ENCODE results near the gene CCDC102A.

Gene CCDC102A

DNA sequence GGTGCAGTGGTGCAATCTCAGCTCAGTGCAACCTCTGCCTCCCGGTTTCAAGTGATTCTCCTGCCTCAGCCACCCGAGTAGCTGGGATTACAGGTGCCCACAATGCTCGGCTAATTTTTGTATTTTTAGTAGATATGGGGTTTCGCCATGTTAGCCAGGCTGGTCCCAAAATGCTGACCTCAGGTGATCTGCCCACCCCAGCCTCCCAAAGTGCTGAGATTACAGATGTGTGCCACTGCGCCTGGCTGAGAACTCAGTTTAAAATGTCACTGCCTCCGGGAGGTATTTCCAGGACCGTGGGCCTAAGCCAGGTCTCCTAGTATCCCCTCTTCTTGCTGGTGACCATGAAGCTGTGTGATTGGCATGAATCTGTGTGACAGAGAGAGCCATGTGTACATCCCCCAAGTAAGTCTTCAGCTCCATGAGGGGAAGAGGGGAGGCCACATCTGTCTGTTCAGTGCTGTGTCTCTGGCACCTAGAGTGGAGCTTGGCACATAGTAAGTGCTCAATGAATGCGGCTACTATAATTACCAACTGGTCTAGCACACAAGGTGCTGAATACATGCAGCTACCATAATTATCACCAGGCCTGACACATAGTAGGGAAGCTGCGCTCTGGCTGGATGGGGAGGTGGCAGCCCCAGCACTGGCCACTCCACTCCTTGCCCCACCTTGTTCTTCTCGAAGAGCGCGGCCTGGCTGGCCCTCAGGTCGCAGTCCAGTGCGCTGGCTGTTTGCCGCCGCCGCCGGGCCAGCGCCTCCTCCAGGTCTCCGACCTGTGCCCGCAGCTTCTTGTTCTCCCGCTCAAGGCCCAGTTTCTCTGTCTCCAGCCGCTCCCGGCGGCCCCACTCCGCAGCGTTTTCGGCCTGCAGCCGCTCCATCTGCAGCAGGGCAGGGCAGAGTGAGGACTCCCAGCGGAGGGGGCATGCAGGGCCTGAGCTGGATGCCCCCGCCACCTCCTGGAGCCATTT, 18.7 kb downstream of the CCDC102A start:
- no peak for DNase-seq

DNA sequence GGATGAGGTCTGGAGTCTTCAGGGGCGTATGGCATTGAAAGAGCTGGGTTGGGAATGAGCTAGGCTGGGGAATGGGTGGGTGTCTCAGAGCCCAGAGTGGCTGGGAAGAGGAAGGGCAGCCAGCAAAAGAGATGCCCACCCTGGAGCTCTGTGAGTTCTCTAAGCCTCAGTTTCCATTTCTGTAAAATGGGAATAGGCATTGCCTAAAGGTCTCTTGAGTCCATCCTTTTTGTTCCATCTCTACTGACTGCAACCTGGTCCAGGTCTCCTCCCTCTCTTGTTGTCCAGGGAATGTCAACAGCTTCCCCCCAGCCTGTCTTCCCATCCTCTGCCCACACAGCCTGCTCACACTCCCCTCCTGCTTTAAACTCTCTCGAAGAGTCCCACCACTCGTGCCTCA, 19.6 kb downstream of the CCDC102A start:
- no peak for DNase-seq

GRCh38 chr16:57516176-57516725, 20.1 kb downstream of the CCDC102A start:
- no peak for DNase-seq

GRCh38 chr16:57514791-57515600, 21.4 kb downstream of the CCDC102A start:
- no peak for DNase-seq

- no peak for DNase-seq
Observed at GRCh38 chr16:57514371-57514770, 22.0 kb downstream of the CCDC102A start.

DNA sequence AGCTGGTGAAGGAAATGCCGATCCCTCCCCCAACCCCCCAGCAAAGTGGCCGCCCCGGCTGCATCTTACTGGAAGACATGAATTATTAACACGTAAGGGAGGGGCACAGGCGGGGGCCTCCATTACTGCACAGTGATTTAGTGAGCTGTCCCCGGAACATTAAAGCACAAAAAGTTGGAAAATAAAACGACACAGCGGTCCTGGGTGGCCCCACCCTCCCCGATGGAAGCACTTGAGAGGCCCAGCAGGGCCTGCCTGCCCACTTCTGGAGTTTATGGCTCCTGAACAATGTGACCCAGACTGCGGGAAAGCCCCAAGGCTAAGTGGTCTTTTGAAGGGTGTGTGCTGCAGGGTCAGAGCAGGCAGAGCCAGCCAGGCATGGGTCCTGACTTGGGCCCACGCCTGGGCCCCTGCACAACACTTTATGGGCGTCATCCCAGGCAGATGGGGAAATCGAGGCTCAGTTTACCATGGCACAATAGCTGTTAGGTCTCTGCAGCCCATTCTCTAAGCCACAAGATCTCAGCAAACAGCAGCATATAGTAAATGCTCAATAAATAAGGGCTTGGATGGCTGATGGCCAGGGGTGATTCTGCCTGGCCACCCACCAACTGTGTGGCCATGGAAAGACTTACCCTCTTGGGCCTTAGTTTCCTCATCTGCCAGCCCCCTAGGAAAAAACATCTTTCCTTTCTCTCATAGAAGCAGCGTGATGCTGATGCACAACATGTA, 22.8 kb downstream of the CCDC102A start:
- no peak for DNase-seq

DNA sequence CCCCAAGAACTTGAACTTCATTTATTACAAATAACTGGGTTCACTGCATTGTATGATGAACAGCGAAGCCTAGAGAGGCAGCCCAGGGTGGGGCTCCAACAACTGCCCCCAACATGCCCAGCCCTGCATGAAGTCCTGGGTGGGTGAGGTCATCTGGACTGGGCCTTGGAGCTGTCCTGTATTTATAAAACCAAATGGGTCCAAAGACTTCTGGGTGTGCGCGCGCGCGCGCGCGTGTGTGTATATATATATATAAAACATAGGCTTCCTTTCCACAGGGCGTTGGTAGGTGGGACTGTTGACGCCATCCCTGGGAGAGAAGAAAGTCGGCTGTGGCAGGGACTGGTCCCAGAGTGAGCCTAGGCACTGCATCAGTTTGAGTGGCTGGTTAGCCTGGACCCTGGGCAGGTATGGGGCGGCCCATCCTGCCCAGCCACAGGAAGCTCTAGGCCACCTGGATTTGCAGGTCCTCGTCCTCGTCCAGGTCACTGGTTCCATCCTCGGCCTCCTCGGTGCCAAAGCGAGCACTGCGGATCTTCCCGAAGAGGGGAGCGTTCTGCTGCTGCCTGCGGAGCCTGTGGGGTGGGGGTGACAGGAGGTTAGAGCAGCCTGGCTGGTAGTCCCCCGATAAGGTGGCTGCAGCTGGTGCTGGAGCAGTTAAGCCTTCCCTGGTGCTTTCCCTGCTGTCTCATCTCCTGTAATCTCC, 23.9 kb downstream of the CCDC102A start:
- no peak for DNase-seq

GRCh38 chr16:57510016-57510871, 26.1 kb downstream of the CCDC102A start:
- no peak for DNase-seq

GRCh38 chr16:57509231-57509923, 27.0 kb downstream of the CCDC102A start:
- DNase-seq: no peak

- DNase-seq: no peak
Observed at GRCh38 chr16:57508035-57508425, 28.3 kb downstream of the CCDC102A start.

GRCh38 chr16:57507136-57508034, 29.0 kb downstream of the CCDC102A start:
- peak; percentile 65 for DNase-seq

GRCh38 chr16:57505169-57505568, 31.2 kb downstream of the CCDC102A start:
- DNase-seq: no peak

DNA sequence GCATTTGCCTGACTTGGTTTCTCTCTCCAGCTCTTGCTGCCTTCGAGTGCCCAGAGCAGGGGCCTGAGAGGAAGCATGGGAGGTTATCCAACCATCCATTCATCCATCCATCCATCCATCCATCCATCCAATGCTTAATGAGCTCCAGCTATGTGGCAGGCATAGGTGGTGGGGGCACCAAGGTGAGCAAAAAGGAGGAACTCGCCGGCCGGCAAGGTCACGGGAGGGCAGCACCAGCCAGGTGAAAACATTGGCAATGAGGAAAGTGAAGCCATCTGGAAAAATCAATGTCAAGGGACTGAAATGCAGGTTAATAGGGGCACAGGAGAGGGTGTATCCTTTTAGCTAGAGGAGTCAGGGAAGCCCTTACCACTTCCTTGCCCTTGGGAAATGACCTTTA, 31.9 kb downstream of the CCDC102A start:
- DNase-seq: no peak

- no peak for DNase-seq
Observed at GRCh38 chr16:57504001-57504400, 32.4 kb downstream of the CCDC102A start.

- DNase-seq: peak; percentile 23
Observed at GRCh38 chr16:57503366-57503765, 33.0 kb downstream of the CCDC102A start.

DNA sequence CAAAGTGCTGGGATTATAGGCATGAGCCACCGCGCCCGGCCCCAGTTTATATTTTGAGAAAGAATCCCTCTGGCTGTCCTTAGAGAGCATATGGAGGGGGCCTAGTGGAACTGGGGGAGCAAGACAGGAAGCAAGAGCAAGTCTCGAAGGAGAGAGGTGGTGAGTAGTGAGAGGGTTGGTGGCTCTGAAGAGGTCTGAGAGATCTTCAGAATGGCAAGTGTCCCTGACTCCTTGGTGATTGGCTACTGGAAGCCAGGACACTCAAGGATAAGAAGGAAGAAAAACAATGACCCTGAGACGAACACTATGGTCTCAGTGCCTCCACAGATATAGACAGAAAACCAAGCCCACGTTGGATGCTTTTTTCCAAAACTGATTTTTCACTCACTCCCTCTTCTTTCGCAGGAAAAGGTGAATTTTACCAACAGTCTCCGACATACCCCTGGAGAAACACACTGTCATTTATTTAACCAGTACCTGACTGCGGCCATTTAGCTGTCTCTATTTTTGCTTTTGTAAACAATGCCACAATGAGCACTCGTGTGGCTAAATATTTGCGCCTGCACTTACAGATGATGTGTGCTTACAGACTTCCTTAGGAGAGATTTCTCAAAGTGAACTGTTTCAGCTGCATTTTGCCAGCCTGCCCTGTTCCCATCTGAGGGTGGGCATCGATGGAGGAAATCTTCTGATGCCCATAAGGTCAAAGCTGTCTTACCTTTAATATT, 34.2 kb downstream of the CCDC102A start:
- no peak for DNase-seq

DNA sequence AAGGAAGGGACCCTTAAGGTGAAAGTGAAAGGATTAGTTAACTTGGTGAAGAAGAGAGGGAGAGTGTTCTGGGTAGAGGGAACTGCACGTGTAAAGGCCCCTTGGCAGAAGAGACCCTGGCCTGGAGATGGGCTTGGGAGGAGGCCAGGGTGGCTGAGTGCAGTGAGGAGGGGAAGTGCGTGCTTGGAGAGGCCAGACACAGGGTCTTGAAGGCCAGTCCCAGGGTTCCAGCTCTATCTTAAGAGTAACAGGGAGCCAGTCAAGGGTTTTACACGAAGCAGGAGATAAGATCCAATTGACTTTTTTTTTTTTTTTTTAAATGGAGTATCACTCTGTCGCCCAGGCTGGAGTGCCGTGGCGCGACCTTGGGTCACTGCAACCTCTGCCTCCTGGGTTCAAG, 34.9 kb downstream of the CCDC102A start:
- DNase-seq: no peak

GRCh38 chr16:57500578-57501111, 35.7 kb downstream of the CCDC102A start:
- DNase-seq: no peak
